ENCODE data around the gene EDC4.

DNA sequence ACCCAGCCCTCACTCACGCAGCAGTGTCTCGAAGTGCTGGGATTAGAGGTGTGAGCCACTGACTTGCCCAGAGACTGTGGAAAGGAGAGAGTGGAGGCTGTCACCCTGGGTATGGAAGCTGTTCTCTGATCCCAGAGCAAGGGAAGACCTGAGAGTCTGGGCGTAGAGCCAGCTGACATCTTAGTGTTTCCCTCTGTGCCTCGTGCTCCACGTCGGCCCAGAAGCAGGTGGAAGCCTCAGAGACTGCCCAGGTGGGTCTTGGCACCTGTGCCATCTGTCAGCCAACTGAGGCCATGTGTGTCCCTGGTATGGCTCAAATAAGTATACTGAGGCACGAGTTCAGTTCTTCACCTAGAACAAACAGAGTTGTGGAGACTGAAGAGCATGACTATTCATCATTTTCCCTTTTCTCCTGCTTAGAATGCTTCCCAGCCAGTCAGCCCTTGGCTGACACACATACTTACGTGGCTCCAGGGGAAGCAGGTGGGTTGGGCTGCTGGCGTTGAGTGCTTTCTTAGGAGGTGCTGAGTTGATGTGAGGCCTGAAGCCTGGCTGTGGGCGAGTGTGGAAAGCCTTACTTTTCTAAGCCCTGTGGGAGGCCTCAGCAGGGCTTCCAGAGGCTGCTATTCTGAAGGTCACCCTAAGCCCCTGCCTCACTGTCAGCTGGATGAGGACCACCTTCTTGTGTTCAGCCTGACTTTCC lies 50.7 kb downstream of the EDC4 start:
- TF ChIP-seq, protein P1, sequence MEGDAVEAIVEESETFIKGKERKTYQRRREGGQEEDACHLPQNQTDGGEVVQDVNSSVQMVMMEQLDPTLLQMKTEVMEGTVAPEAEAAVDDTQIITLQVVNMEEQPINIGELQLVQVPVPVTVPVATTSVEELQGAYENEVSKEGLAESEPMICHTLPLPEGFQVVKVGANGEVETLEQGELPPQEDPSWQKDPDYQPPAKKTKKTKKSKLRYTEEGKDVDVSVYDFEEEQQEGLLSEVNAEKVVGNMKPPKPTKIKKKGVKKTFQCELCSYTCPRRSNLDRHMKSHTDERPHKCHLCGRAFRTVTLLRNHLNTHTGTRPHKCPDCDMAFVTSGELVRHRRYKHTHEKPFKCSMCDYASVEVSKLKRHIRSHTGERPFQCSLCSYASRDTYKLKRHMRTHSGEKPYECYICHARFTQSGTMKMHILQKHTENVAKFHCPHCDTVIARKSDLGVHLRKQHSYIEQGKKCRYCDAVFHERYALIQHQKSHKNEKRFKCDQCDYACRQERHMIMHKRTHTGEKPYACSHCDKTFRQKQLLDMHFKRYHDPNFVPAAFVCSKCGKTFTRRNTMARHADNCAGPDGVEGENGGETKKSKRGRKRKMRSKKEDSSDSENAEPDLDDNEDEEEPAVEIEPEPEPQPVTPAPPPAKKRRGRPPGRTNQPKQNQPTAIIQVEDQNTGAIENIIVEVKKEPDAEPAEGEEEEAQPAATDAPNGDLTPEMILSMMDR (IDR thresholded peaks at IDR 0.05; ENCODE audit: insufficient read depth, low read length): no peak
- TF ChIP-seq POLR2AphosphoS5 (IDR thresholded peaks at IDR 0.05; ENCODE audit: low read depth): no peak
- TF ChIP-seq, protein P2, sequence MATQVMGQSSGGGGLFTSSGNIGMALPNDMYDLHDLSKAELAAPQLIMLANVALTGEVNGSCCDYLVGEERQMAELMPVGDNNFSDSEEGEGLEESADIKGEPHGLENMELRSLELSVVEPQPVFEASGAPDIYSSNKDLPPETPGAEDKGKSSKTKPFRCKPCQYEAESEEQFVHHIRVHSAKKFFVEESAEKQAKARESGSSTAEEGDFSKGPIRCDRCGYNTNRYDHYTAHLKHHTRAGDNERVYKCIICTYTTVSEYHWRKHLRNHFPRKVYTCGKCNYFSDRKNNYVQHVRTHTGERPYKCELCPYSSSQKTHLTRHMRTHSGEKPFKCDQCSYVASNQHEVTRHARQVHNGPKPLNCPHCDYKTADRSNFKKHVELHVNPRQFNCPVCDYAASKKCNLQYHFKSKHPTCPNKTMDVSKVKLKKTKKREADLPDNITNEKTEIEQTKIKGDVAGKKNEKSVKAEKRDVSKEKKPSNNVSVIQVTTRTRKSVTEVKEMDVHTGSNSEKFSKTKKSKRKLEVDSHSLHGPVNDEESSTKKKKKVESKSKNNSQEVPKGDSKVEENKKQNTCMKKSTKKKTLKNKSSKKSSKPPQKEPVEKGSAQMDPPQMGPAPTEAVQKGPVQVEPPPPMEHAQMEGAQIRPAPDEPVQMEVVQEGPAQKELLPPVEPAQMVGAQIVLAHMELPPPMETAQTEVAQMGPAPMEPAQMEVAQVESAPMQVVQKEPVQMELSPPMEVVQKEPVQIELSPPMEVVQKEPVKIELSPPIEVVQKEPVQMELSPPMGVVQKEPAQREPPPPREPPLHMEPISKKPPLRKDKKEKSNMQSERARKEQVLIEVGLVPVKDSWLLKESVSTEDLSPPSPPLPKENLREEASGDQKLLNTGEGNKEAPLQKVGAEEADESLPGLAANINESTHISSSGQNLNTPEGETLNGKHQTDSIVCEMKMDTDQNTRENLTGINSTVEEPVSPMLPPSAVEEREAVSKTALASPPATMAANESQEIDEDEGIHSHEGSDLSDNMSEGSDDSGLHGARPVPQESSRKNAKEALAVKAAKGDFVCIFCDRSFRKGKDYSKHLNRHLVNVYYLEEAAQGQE (IDR thresholded peaks at IDR 0.05; ENCODE audit: insufficient replicate concordance, low read depth): no peak
